HepG2 (cell line): ENCODE data around the gene FZD4. TPM values are rescaled to one million over a fixed set of nuclear protein-coding genes. Genes with fewer than 3 reads are reported as not detected.

Experiments
- ATAC-seq: fragments of 200-7000 bp; cut with Tn5 transposase; 3 replicates; pipeline ENCODE4 v1.9.1; 2020; ENCODE audit warnings: mild to moderate bottlenecking, moderate library complexity
- BruUV-seq: library from RNA; stranded (reverse); fragments of 400-500 nt; replicated peaks from 2 replicates; lab custom pipeline; 2021; lab: Mats Ljungman, UMichigan
- CTCF ChIA-PET: fragments of 300-600 bp; formaldehyde crosslinking; extraction: SDS; loops from one replicate; lab custom pipeline; 2021; ENCODE audit warnings: low total read pairs, inconsistent platforms, low intra/inter-chr PET ratio; lab: Yijun Ruan, JAX
- POLR2A ChIA-PET: fragments of 350-600 bp; sonication (Branson Sonifier 250); formaldehyde crosslinking; loops from one replicate; lab custom pipeline; 2020; ENCODE audit warnings: antibody characterized with exemption, inconsistent platforms; lab: Yijun Ruan, JAX
- DNase-seq: peaks from one replicate; pipeline ENCODE4 v3.0.0-alpha.2; 2015; ENCODE audit warnings: low spot score
- FAIRE-seq: peaks from 3 replicates; lab custom pipeline; 2011; peaks lifted over from hg19 to GRCh38; lab: Jason Lieb, UNC
- H2AFZ ChIP-seq: one replicate; pipeline ENCODE4 v1.6.1; 2011; ENCODE audit warnings: low read length, inconsistent platforms
- H3K27ac ChIP-seq: fragments of 300-600 bp; 3 replicates; pipeline ENCODE4 v1.8.0; 2011; ENCODE audit warnings: mixed run types, mild to moderate bottlenecking, mixed read lengths, low read length, inconsistent platforms; ENCODE audit not compliant: insufficient read depth; ENCODE audit errors: extremely low read length
- H3K27me3 ChIP-seq, 2 experiments: fragments of 200-600 bp in 1 of 2; 2 replicates in 1 of 2; 3 replicates in 1 of 2; pipeline versions ENCODE4 v1.6.0 to v1.8.0; 2011; ENCODE audit warnings: low read length in 2 of 2, mild to moderate bottlenecking in 2 of 2, moderate library complexity in 2 of 2, inconsistent platforms in 1 of 2; ENCODE audit not compliant: insufficient read depth in 2 of 2, control insufficient read depth in 1 of 2
- H3K36me3 ChIP-seq, 2 experiments: fragments of 200-600 bp in 1 of 2; replicated peaks in 1 of 2; 2 replicates in 1 of 2; 3 replicates in 1 of 2; pipeline versions ENCODE4 v1.5.1 to v1.8.0; 2011; ENCODE audit warnings: low read length in 2 of 2, inconsistent platforms in 1 of 2; ENCODE audit not compliant: insufficient read depth in 2 of 2, control insufficient read depth in 1 of 2
- H3K4me1 ChIP-seq: 2 replicates; pipeline ENCODE4 v1.5.1; 2012; ENCODE audit warnings: low read length, inconsistent platforms; ENCODE audit not compliant: insufficient read depth
- H3K4me2 ChIP-seq: 2 replicates; pipeline ENCODE4 v1.6.0; 2011; ENCODE audit warnings: low read depth, low read length, inconsistent platforms
- H3K4me3 ChIP-seq, 3 experiments: fragments of 200-600 bp in 1 of 3; sonication (generic), shearing (Covaris generic) in 1 of 3; replicated peaks in 1 of 3; 2 replicates each; pipeline ENCODE4 v1.5.1; 2011 to 2016; ENCODE audit warnings: low read length in 3 of 3, inconsistent platforms in 2 of 3, low read depth in 2 of 3, mild to moderate bottlenecking in 2 of 3, control low read depth in 1 of 3, mixed read lengths in 1 of 3; ENCODE audit not compliant: insufficient read depth in 1 of 3
- H3K79me2 ChIP-seq: one replicate; pipeline ENCODE4 v1.6.1; 2011; ENCODE audit warnings: low read length, inconsistent platforms; ENCODE audit not compliant: insufficient read depth
- H3K9ac ChIP-seq: 2 replicates; pipeline ENCODE4 v1.6.0; 2011; ENCODE audit warnings: mild to moderate bottlenecking, low read depth, low read length, inconsistent platforms; ENCODE audit not compliant: insufficient read depth
- H3K9me3 ChIP-seq: 2 replicates; pipeline ENCODE4 v1.5.1; 2012; ENCODE audit warnings: mild to moderate bottlenecking, low read length
- H4K20me1 ChIP-seq: 2 replicates; pipeline ENCODE4 v1.6.0; 2011; ENCODE audit warnings: inconsistent platforms, mild to moderate bottlenecking, low read length, moderate library complexity; ENCODE audit not compliant: insufficient read depth
- ELF1 ChIP-seq: sonication (generic); formaldehyde crosslinking; IDR thresholded peaks from 2 replicates; pipeline ENCODE4 v1.4.0; 2020; ENCODE audit warnings: missing genetic modification reagents
- FOSL1 ChIP-seq: sonication (generic); formaldehyde crosslinking; IDR thresholded peaks from 2 replicates; pipeline ENCODE4 v1.9.0; 2021; ENCODE audit warnings: missing genetic modification reagents, borderline replicate concordance
- HNRNPK ChIP-seq: fragments of 200-400 bp; formaldehyde crosslinking; IDR thresholded peaks from 2 replicates; pipeline ENCODE4 v1.6.1; 2018; ENCODE audit warnings: low read length, low read depth, moderate library complexity, mild to moderate bottlenecking; ENCODE audit not compliant: poor library complexity, severe bottlenecking
- HNRNPUL1 ChIP-seq: fragments of 200-400 bp; formaldehyde crosslinking; IDR thresholded peaks from 2 replicates; pipeline ENCODE4 v1.6.1; 2017; ENCODE audit warnings: low read depth, mild to moderate bottlenecking, low read length, moderate library complexity
- MATR3 ChIP-seq: sonication (generic); formaldehyde crosslinking; IDR thresholded peaks from 2 replicates; pipeline ENCODE4 v1.4.0; 2020; ENCODE audit warnings: missing genetic modification reagents
- MBNL3 ChIP-seq: fragments of 250-450 bp; sonication (Bioruptor Pico); conservative IDR thresholded peaks from 2 replicates; pipeline ENCODE4 v1.8.0; 2022; ENCODE audit warnings: mild to moderate bottlenecking, inconsistent platforms
- NFE2L1 ChIP-seq: sonication (generic); formaldehyde crosslinking; IDR thresholded peaks from 2 replicates; pipeline ENCODE4 v1.4.0; 2020; ENCODE audit warnings: missing genetic modification reagents, mild to moderate bottlenecking, borderline replicate concordance
- ZFX ChIP-seq: sonication (generic); formaldehyde crosslinking; IDR thresholded peaks from 2 replicates; pipeline ENCODE4 v1.4.0; 2020; ENCODE audit warnings: mild to moderate bottlenecking, low read depth, missing genetic modification reagents, moderate library complexity
- ZNF160 ChIP-seq: sonication (generic); formaldehyde crosslinking; IDR thresholded peaks from 2 replicates; pipeline ENCODE4 v1.8.0; 2022; ENCODE audit warnings: mild to moderate bottlenecking, inconsistent platforms, missing genetic modification reagents
- WGBS: methylation state at CpG from one replicate; pipeline ENCODE4 v1.1.6; 2017; ENCODE audit warnings: low lambda C conversion rate; 5-methylcytosine and 5-hydroxymethylcytosine counted together
- in situ Hi-C: cut with HindIII; loops from 2 replicates; pipeline ENCODE4 v1.10.0; 2017; ENCODE audit warnings: low pct_unique_long_range_greater_than_20kb; ENCODE audit not compliant: extremely low pct_ligation_motif_present
- intact Hi-C: fragments of 100-400 bp; cut with micrococcal nuclease; formaldehyde crosslinking; loops from one replicate; pipeline ENCODE4 v1.10.0; 2022; ENCODE audit not compliant: unreplicated experiment
- polyA plus RNA-seq, 8 experiments: library from polyadenylated mRNA; depleted of rRNA in 3 of 8; stranded (reverse) in 7 of 8; unstranded in 1 of 8; fragments of >200 nt; fragmentation: Illumina TruSeq in 4 of 8; extraction: Trizol in 4 of 8; gene quantifications; 2 replicates each; pipeline versions ENCODE4 v1.2.1 to v1.2.3, GENCODE V29; 2011 to 2016; ENCODE audit warnings: low read depth in 4 of 8, missing spikeins in 1 of 8, mixed read lengths in 1 of 8; ENCODE audit not compliant: insufficient read depth in 1 of 8
- total RNA-seq, 5 experiments: library from RNA; depleted of rRNA; stranded (reverse); fragments of >200 nt; fragmentation: Illumina TruSeq; extraction: Trizol; gene quantifications; 2 replicates each; pipeline ENCODE4 v1.2.3, GENCODE V29; 2016; ENCODE audit warnings: low read depth in 1 of 5

Gene FZD4
- total and polyA plus RNA-seq, 2 of the 13 experiments (the other 11 are each of a cell fraction or from before 2014, with no cell fraction given), result 46.5 to 70.4 TPM

- Histone ChIP-seq H3K9me3 (peaks cover 10% of the 10 kb centered on the region), H3K79me2 (no peaks in the 10 kb centered on the region), H3K4me3 (no peak overlapping the region), H3K36me3 (no peaks in the 10 kb centered on the region), H3K27me3 (no peaks in the 10 kb centered on the region), H2AFZ (no peak overlapping the region), H3K4me2 (no peak overlapping the region), H3K9ac (no peak overlapping the region), H3K27ac (no peak overlapping the region), H4K20me1 (no peaks in the 10 kb centered on the region), H3K4me1 (peaks cover 45% of the 10 kb centered on the region)
- no peak for ATAC-seq
- no peak for FAIRE-seq
- in situ Hi-C loops (no loop called here), intact Hi-C loops (loop anchor here (2.0 kb wide), 3 partner anchors 21 to 119 kb away; no protein-coding TSS in a partner anchor)
- ChIA-PET CTCF (no interaction called here), POLR2A (interaction anchor here (0.6 to 1.2 kb wide), 2 partner anchors 37 to 60 kb away, joined by 3 to 4 read pairs; partner anchors contain the start of gene TMEM135)
- no TSS peak for BruUV-seq
- no peak for DNase-seq
- TF ChIP-seq ZFX (CRISPR knock-in tag) (no peak), ELF1 (no peak), FOSL1 (CRISPR knock-in tag) (no peak), HNRNPK (no peak), MBNL3 (CRISPR knock-in tag) (no peak), NFE2L1 (CRISPR knock-in tag) (no peak), HNRNPUL1 (no peak)
- WGBS, result 96% methylated on average over 6 of the region's 6 CpGs
Measured at GRCh38 chr11:86977441-86978050, 22.4 kb upstream of the FZD4 start.

GRCh38 chr11:86972734-86973133 is 17.5 kb upstream of the FZD4 start:
- no peaks in the 10 kb centered on the region for H4K20me1 ChIP-seq
- DNase-seq, result no peak
- H3K4me1 ChIP-seq, result peaks cover 8% of the 10 kb centered on the region; the same call in 1 of the 2 replicates
- no peak for TF ChIP-seq MATR3 (CRISPR knock-in tag)
- peak; percentile 99 for TF ChIP-seq ZNF160 (CRISPR knock-in tag)
- H3K27ac ChIP-seq, result no peak overlapping the region
- FAIRE-seq, result no peak
- no peak overlapping the region for H3K9ac ChIP-seq
- WGBS, result 85% methylated on average over 1 of the region's 1 CpG
- no peaks in the 10 kb centered on the region for H3K79me2 ChIP-seq
- no TSS peak for BruUV-seq
- ATAC-seq, result no peak
- no peaks in the 10 kb centered on the region for H3K27me3 ChIP-seq
- no peak overlapping the region for H3K4me2 ChIP-seq
- peaks cover 11% of the 10 kb centered on the region for H3K9me3 ChIP-seq
- in situ Hi-C loops, result no loop called here
- CTCF ChIA-PET, result no interaction called here
- H3K4me3 ChIP-seq, result no peak overlapping the region
- POLR2A ChIA-PET, result no interaction called here
- intact Hi-C loops, result no loop called here
- no peak overlapping the region for H2AFZ ChIP-seq
- H3K36me3 ChIP-seq, result no peaks in the 10 kb centered on the region
